Activated CD4-positive, alpha-beta T cell treated with anti-CD3 and anti-CD28 coated beads for 1 hour (primary cell): ENCODE data around the gene CD9.
"Not testable (repeated sequence)": the region's sequence is repeated elsewhere in the genome, so short reads cannot be mapped to it uniquely, and the experiment has no call there.

ENCODE experiments used
- DNase-seq: peaks from one replicate; pipeline ENCODE4 v3.0.0-alpha.2; 2020

Gene CD9

GRCh38 chr12:6200256-6201212 lies at the start of gene CD9:
TSS of gene CD9 (plus strand) at chr12:6200400. CDS start at chr12:6200500, 100 bp downstream.
- DNase-seq: no peak

- no peak for DNase-seq
Measured at GRCh38 chr12:6154730-6155459, 45.3 kb upstream of the CD9 start.

DNA sequence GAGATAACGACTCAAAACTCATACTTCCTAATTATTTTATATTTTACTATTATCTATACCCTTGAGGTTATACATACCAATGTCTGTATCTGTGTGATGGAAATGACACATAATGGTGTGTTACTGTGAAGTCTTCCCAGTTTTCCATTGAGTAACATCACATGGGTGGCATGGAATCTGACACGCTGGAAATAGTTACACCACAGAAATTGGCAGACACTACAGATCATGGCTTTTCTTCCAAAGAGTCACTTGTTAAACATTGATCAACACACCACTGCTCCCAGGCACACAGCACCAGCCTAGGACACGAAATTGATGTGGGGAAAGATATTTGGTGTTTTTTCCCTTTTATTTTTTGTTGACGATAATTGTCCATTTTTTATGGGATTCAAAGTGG lies 42.7 kb upstream of the CD9 start:
- DNase-seq: no peak

DNA sequence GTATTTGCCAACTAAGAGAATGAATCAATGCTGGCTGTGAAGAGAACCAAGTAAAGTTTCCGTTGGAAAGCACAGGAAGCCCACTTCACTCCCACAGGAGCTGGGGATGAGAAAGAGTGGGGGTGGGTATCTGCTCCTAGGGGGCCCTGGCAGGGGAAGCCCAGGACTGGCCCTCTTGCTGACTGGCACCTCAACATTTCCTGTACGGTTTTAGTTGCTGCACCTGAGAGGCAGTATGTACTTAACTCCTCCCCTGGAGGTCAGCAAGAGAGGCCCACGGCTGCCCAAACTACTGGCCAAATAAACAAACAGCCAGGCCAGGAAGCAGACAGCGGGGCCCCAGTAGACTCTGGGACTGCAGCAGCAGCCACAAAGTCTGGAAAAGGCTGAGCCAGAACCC lies 41.9 kb upstream of the CD9 start:
- DNase-seq: no peak

GRCh38 chr12:6158749-6159148 lies 41.5 kb upstream of the CD9 start:
- no peak for DNase-seq

DNA sequence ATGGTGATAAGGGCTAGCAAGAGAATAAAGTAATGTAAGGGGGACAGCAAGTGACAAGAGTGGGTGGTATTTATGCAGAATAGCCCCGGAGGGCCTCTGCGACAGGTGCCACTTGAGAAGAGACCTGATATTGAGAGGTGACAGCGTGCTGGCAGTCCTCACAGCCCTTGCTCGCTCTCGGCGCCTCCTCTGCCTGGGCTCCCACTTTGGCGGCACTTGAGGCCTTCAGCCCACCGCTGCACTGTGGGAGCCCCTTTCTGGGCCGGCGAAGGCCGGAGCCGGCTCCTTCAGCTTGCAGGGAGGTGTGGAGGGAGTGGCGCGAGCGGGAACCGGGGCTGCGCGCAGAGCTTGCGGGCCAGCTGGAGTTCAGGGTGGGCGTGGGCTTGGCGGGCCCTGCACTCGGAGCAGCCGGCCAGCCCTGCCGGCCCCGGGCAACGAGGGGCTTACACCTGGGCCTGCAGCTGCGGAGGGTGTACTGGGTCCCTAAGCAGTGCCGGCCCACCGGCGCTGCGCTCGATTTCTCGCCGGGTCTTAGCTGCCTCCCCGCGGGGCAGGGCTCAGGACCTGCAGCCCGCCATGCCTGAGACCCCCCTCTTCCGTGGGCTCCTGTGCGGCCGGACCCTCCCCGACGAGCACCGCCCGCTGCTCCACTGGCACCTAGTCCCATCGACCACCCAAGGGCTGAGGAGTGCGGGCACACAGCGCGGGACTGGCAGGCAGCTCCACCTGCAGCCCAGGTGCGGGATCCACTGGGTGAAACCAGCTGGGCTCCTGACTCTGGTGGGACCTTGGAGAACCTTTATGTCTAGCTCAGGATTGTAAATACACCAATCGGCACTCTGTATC lies 40.8 kb upstream of the CD9 start:
- DNase-seq: not testable (repeated sequence)

GRCh38 chr12:6160049-6160649 lies 40.1 kb upstream of the CD9 start:
- DNase-seq: not testable (repeated sequence)

GRCh38 chr12:6161124-6161882 lies 38.9 kb upstream of the CD9 start:
- no peak for DNase-seq

- DNase-seq: no peak
Measured at GRCh38 chr12:6163416-6164060, 36.7 kb upstream of the CD9 start.

DNA sequence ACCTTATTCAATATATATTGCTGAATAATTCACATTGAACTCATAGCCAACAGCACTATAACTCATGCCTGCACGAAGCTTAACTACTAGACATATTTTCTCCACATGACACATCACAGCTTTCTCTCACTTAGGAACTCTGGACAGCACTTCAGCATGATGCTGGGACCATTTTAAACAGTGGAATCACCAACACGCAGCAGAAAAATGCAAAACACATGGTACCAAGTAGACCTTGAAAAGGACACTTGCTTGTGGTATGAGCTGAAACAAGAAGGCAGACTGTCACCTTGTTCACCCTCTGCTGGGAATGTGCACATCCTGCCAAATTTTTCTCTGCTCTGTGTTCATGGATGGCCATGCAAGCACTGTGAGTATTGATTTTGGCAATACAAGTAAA lies 34.8 kb upstream of the CD9 start:
- DNase-seq: no peak

GRCh38 chr12:6166808-6167207 lies 33.4 kb upstream of the CD9 start:
- no peak for DNase-seq

DNA sequence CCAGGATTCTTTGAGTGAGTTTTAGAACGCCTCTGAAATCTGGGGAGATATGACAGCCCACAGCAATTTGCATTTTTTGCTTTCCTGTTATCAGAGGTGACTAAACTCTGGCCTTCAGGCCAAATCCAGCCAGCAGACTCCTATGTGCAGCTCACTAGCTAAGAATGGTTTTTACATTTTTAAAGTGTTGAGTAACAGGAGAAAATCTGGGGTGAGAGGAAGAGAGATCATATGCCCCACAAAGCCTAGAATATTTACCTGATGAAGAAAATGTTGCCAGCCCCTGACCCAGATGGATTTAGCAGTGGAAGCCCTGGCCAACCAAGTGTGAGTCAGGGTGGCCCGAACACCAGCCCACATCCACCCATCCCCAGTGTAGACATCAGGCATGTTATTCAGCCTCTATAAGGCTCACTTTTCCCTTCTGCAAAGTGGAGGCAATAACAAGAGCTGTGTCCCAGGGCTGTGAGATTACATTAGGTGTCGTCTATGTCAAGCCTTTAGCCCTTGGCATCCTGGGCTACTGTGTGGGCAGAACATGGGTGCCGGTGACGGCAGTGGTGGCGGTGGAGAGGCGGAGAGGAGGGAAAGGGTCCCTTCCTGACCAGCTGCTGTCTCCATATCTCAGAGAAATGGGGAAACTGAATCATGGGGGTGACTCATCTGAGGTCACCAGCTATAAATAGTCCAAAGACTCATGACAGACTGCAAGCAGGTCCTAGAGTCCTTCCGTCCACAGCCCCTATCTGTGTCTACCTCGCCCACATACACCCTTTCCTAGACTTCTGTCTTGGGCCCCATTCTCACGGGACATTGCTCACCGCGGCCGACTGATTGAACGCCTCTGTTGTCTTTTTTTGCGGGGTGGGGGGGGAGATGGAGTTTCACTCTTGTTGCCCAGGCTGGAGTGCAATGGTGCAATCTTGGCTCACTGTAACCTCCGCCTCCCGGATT lies 32.6 kb upstream of the CD9 start:
- DNase-seq: peak; percentile 24

DNA sequence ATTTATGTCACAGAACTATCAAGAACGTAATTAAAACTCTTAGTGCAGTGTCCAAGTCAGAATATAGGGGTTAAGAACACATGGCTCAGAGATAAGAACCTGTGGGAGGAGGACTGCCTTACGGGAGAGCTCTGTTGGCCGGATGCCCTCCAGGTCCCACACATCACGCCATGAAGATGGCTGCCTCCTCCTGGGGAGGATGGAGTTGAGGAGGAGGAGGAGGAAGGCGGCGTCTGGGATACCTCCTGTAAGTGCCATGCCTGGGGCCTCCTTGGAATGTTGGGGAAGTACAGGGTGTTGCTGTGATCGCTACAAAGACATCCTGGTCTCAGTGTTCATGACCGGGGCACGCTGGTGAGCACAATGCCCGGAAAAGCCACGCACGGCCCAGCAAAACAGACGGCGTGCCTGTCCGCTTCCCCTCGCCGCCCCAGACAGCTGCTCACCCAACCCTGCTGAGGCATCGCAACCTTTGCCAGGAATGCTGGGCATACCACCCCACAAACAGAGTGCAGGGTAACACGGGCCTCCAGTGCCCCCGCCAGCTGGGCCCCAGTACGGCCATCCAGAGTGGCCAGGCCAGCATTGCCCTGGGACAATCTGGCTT lies 28.7 kb upstream of the CD9 start:
- no peak for DNase-seq

GRCh38 chr12:6172086-6172485 lies 28.1 kb upstream of the CD9 start:
- DNase-seq: no peak

GRCh38 chr12:6172862-6173261 lies 27.3 kb upstream of the CD9 start:
- no peak for DNase-seq

GRCh38 chr12:6177642-6178358 lies 22.4 kb upstream of the CD9 start:
- no peak for DNase-seq

- DNase-seq: no peak
Measured at GRCh38 chr12:6178981-6179761, 21.0 kb upstream of the CD9 start.
